Large intestine (tissue), 3 donors: ENCODE data around the gene ANGPTL8. TPM values are rescaled to one million over a fixed set of nuclear protein-coding genes. Genes with fewer than 3 reads are reported as not detected.

Experiments
- DNase-seq, 2 donors: peaks; one replicate each; pipeline versions ENCODE4 v3.0.0 to v3.0.0-alpha.2; 2013
- H3K27ac ChIP-seq: one replicate; pipeline ENCODE4 v1.5.1; 2013; ENCODE audit warnings: low read length
- H3K27me3 ChIP-seq: 2 replicates; pipeline ENCODE4 v1.6.1; 2013; ENCODE audit warnings: low read length; ENCODE audit not compliant: control insufficient read depth, insufficient read depth
- H3K36me3 ChIP-seq: 2 replicates; pipeline ENCODE4 v1.6.1; 2013; ENCODE audit warnings: low read length; ENCODE audit not compliant: control insufficient read depth, insufficient read depth
- H3K4me1 ChIP-seq: one replicate; pipeline ENCODE4 v1.6.1; 2013; ENCODE audit warnings: low read length; ENCODE audit not compliant: control insufficient read depth, insufficient read depth
- H3K4me3 ChIP-seq: one replicate; pipeline ENCODE4 v1.5.1; 2013; ENCODE audit warnings: low read length
- H3K9me3 ChIP-seq: one replicate; pipeline ENCODE4 v1.6.1; 2013; ENCODE audit warnings: mild to moderate bottlenecking, low read depth, low read length, moderate library complexity; ENCODE audit not compliant: control insufficient read depth
- WGBS: methylation state at CpG from one replicate; pipeline ENCODE4 v1.1.5; 2013; ENCODE audit warnings: low lambda C conversion rate; ENCODE audit not compliant: insufficient coverage; 5-methylcytosine and 5-hydroxymethylcytosine counted together
- polyA plus RNA-seq: library from polyadenylated mRNA; unstranded; fragments of 120-200 nt; gene quantifications from one replicate; pipeline ENCODE4 v1.2.1, GENCODE V29; 2013

The ANGPTL8 gene
- polyA plus RNA-seq, 1 donor, result 0.55 TPM

DNA sequence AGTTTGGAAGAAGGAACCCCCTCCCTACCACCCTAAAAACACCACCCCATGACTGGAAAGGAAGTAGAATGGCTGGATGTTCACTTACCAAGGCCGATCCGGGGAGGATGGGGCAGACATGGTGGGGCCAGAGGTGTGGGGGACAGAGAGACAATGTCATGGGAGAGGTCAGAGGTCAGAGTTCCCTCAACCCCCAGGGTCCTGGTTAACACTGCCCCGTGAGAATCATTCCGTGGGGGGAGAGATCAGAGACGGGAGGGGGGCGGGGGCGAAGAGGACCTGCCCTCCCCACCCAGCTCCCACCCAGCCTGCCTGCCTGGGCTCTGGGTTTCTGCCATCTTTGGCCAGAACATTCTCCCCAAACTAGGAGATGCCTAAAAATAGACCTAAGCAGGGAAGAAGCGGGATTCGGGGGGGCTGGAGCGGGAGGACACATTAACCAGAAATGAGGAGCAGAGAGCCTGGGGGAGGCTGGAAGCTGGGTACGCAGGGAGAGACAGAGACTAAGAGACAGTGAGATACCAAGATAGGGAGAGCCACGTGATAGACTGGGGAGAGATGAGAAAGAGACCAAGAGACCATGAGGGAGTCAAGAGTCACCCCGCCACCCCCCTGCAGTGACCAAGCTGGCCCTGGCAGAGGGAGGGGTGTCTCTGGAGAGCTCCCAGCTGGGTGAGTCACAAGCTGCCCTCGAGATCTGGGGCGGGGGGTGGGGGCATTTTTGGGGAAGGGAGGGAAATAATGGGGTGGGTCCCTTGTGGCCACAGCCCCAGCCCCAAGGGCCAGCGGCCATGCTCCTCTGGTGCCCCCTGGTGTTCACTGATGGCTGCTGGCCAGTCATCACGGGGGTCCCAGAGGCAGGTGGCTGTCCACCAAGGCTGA is 36.0 kb upstream of the ANGPTL8 start:
- WGBS, result 30% methylated on average over 2 of the region's 17 CpGs
- Histone ChIP-seq H3K9me3 (no peaks in the 10 kb centered on the region), H3K4me3 (no peak overlapping the region), H3K27ac (peak overlapping the region; percentile 59), H3K4me1 (peaks cover 5% of the 10 kb centered on the region), H3K36me3 (peaks cover 40% of the 10 kb centered on the region), H3K27me3 (no peaks in the 10 kb centered on the region)
- peak; percentile 47 to 58 for DNase-seq

DNA sequence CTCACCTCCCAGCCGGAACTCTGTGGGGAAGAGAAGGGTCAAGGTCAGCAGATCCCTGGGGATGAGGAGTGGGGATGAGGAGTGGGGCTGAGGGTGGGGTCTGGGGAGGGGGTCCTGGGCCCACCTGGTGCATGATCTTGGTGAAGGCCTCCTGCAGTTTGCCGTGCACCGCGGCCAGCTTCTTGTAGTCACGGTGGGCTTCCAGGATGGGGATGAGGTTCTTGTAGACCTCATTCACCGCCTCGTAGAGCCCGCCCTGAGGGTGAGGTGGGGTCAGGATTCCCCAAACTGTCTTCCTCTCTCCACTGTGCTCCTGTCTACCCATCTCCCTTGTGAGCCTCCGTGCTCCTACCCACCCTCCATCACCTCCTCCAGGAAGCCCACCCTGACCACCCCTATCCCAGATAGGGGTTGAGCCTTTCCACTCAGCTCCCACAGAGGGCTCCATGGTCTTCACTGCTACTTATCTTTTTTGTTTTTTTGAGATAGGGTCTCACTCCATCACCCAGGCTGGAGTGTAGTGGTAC is 35.3 kb upstream of the ANGPTL8 start:
- H3K4me1 ChIP-seq, result peaks cover 5% of the 10 kb centered on the region
- no peak overlapping the region for H3K4me3 ChIP-seq

DNA sequence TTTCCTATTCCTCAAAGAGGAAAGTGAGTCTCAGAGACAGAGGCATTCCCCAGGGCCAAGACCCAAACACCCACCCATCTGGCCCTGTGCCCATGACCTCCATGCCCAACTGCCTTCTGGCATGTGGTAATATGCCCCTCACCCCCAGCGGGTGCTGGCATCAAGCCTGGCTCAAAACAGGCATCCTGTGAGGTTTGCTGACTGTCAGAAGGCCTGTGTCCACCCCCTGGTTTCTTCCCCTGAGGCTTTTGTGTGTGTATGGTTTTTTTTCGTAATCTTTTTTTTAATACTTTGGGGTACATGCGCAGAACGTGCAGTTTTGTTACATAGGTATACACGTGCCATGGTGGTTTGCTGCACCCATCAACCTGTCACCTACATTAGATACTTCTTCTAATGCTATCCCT is 34.5 kb upstream of the ANGPTL8 start:
- H3K27ac ChIP-seq, result no peak overlapping the region
- DNase-seq, result no peak
- H3K4me3 ChIP-seq, result no peak overlapping the region
- WGBS, result 88% methylated on average over 3 of the region's 5 CpGs
- H3K4me1 ChIP-seq, result peaks cover 5% of the 10 kb centered on the region
- no peaks in the 10 kb centered on the region for H3K9me3 ChIP-seq
- H3K27me3 ChIP-seq, result no peaks in the 10 kb centered on the region
- H3K36me3 ChIP-seq, result peaks cover 42% of the 10 kb centered on the region

More for the DNA sequence above, 35.3 kb upstream of the ANGPTL8 start:
- no peak for DNase-seq
- peak overlapping the region; percentile 38 for H3K27ac ChIP-seq
- peaks cover 43% of the 10 kb centered on the region for H3K36me3 ChIP-seq
- no CpG with 5 or more reads among the region's 9 CpGs for WGBS
- no peaks in the 10 kb centered on the region for H3K27me3 ChIP-seq
- no peaks in the 10 kb centered on the region for H3K9me3 ChIP-seq

DNA sequence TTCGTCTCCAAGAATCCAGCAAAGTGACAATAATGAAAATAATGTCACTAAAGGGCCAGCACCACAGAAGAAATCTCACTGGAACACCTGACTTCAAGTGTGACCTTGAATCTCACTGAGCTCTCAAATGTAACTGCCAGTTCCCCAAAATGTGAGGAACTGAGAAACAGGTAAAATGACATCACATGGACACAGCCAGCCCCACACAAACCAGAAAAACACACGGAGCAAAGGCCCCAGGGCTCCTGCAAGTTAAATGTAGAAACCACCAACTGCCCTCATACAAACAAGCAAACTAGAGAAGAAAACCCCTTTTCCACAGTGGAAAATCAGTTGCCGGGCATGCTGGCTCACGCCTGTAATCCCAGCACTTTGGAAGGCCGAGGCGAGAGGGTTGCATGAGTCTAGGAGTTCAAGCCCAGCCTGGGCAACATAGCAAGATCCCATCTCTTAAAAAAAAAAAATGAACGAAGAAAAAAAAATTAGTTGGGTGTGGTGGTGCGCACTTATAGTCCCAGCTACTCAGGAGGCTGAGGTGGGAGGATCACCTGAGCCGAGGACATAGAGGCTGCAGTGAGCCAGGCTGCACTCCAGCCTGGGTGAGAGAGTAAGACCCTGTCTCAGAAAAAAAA is 33.4 kb upstream of the ANGPTL8 start:
- Histone ChIP-seq H3K27me3 (no peaks in the 10 kb centered on the region), H3K9me3 (no peaks in the 10 kb centered on the region), H3K36me3 (peaks cover 42% of the 10 kb centered on the region), H3K27ac (no peak overlapping the region), H3K4me3 (no peak overlapping the region), H3K4me1 (peaks cover 5% of the 10 kb centered on the region)
- no peak for DNase-seq
- 91% methylated on average over 6 of the region's 9 CpGs for WGBS

DNA sequence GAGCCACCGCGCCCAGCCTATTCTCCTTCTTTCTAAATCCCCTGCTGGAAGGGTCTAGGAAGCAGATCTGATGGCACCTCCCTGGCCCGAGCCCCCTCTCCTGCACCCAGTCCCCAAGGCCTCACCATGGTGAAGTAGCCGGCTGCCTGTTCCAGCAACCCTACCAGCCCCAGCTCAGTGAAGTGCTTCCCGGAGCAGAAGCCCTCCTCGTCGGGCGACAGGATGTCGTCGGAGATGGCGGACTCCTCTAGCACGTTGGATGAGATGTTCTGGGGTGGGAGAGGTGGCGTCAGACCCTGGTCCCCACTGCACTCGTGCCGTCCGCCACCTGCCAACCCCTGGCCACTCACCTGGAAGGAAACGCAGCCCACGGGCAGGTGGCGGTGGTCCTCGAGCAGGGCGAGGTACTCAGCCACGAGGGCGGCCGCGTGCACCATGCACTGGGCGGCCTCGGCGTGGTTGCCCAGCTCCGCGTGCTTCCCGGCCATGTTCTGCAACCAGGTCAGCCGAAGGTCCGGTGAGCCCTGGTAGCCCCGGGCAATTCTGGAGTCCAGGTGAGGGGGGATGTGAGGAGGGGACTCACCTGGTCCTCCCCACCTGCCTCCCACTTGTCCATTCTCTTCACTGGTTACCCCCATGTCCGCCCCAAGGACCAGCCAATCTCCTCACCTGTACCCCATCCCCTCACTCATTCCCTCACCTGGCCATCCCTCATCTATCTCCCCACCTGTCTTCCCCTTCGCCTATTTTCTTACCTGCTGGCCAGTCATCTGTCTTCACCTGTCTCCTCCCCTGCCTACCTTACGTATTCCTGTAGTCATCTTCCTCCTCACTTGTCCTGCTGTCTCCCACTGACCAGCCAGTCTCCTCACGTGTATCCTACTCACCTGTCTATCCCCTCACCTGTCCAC is 30.6 kb upstream of the ANGPTL8 start:
- Histone ChIP-seq H3K4me3 (no peak overlapping the region), H3K36me3 (peaks cover 56% of the 10 kb centered on the region), H3K4me1 (no peaks in the 10 kb centered on the region), H3K9me3 (no peaks in the 10 kb centered on the region), H3K27ac (no peak overlapping the region), H3K27me3 (no peaks in the 10 kb centered on the region)
- 93% methylated on average over 3 of the region's 38 CpGs for WGBS
- DNase-seq, result no peak

DNA sequence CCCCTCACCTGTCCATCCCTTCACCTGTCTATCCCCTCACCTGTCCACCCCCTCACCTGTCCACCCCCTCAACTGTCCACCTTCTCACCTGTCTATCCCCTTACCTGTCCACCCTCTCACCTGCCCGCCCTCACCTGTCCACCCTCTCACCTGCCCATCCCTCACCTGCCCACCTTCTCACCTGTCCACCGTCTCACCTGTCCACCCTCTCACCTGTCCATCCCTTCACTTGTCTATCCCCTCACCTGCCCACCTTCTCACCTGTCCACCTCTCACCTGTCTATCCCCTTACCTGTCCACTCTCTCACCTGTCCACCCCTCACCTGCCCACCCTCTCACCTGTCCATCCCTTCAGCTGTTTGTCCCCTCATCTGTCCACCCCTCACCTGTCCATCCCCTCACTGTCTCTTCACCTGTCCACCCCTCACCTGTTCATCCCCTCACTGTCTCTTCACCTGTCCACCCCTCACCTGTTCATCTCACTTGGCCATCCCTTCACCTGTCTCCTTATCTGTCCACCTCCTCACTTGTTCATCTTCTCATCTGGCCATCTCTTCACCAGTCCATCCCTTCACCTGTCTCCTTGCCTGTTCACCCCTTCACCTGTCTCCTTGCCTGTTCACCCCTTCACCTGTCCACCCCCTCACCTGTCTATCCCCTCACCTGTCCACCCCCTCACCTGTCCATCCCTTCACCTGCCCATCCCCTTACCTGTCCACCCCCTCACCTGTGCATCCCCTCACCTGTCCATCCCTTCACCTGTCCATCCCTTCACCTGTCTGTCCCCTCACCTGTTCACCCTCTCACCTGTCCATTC is 29.4 kb upstream of the ANGPTL8 start:
- Histone ChIP-seq H3K36me3 (peaks cover 62% of the 10 kb centered on the region), H3K27me3 (no peaks in the 10 kb centered on the region), H3K4me1 (no peaks in the 10 kb centered on the region), H3K4me3 (no peak overlapping the region), H3K27ac (no peak overlapping the region), H3K9me3 (no peaks in the 10 kb centered on the region)
- no peak for DNase-seq
- 71% methylated on average over 2 of the region's 2 CpGs for WGBS

DNA sequence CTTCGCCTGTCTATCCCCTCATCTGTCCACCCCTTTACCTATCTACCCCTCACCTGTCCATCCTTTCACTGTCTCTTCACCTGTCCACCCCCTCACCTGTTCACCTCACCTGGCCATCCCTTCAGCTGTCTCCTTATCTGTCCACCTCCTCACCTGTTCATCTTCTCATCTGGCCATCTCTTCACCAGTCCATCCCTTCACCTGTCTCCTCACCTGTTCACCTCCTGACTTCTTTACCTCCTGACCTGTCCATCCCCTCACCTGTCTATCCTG is 28.8 kb upstream of the ANGPTL8 start:
- no peak overlapping the region for H3K4me3 ChIP-seq
- DNase-seq, result no peak
- WGBS, result 100% methylated on average over 1 of the region's 1 CpG
- H3K4me1 ChIP-seq, result no peaks in the 10 kb centered on the region
- no peak overlapping the region for H3K27ac ChIP-seq
- H3K36me3 ChIP-seq, result peaks cover 68% of the 10 kb centered on the region
- no peaks in the 10 kb centered on the region for H3K9me3 ChIP-seq
- no peaks in the 10 kb centered on the region for H3K27me3 ChIP-seq

DNA sequence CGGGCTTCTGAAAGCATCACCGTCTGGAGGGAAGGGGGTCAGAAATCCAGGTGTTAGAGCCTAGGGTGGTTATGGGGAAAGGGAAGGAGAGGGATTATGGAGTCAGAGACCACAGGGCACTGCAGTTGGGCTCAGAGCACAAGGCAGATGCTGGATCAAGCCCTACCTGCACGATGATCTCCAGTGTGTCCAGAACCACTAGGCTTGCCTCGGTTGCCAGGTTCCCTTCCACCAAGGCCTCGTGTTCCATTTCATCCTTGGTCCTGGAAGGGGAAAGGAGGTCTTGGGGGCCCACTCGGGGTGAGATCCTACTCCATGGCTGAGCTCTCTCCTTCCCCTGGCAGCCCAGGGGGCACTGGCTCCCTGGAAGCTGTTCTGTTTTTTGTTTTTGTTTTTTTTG is 25.0 kb upstream of the ANGPTL8 start:
- DNase-seq, result no peak
- no peaks in the 10 kb centered on the region for H3K4me1 ChIP-seq
- peaks cover 59% of the 10 kb centered on the region for H3K36me3 ChIP-seq
- H3K27me3 ChIP-seq, result no peaks in the 10 kb centered on the region
- no CpG with 5 or more reads among the region's 6 CpGs for WGBS
- peaks cover 6% of the 10 kb centered on the region for H3K9me3 ChIP-seq
- no peak overlapping the region for H3K4me3 ChIP-seq
- H3K27ac ChIP-seq, result no peak overlapping the region

DNA sequence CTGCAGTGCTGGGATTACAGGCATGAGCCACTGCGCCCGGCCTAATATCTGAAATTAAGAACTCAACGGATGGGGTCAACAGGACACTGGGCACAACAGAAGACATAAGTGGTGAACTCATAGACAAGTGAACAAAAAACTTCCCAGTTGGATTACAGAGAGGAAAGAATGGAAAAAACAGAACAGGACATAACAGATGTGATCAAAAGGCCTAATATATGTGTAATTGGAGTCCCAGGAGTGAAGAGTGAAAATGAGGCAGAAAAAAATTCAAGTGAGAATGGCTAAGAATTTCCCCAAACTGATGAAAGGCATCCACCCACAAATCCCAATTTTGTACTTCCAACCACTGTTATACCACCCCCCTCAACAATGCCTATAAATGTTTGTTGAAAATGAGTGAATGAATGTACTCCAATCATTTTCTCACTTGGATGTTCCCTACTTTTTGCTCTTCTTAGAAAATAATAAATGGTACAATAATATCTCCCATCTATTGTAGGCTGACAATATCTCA is 18.3 kb upstream of the ANGPTL8 start:
- H3K27ac ChIP-seq, result no peak overlapping the region
- no peaks in the 10 kb centered on the region for H3K4me1 ChIP-seq
- WGBS, result no CpG with 5 or more reads among the region's 3 CpGs
- H3K4me3 ChIP-seq, result no peak overlapping the region
- no peaks in the 10 kb centered on the region for H3K27me3 ChIP-seq
- no peak for DNase-seq
- peaks cover 24% of the 10 kb centered on the region for H3K9me3 ChIP-seq
- peaks cover 47% of the 10 kb centered on the region for H3K36me3 ChIP-seq
